ENCODE results near the gene CYFIP1.

- TF ChIP-seq CTCF (conservative IDR thresholded peaks at IDR 0.05; ENCODE audit: low read depth, low read length), result no peak
- no peak for TF ChIP-seq EZH2phosphoT487 (IDR thresholded peaks at IDR 0.05; ENCODE audit: borderline replicate concordance, low read length)
These were observed 15.6 kb upstream of the CYFIP1 start for GRCh38 chr15:22995795-22996194.

All from PC-3 (cell line).